ENCODE measurements around the gene PGAP3.

Gene PGAP3

GRCh38 chr17:39621523-39622379, 66.1 kb downstream of the PGAP3 start (continued):
- no peak for TF ChIP-seq ZNF280D (tag by site-specific recombination; IDR thresholded peaks at IDR 0.05)
- no peak for TF ChIP-seq PRDM2 (tag by site-specific recombination; IDR thresholded peaks at IDR 0.05; ENCODE audit: borderline replicate concordance)
- no peak for TF ChIP-seq ZNF530 (tag by site-specific recombination; IDR thresholded peaks at IDR 0.05; ENCODE audit: low read depth)
- TF ChIP-seq RBAK (tag by site-specific recombination; IDR thresholded peaks at IDR 0.05) = no peak
- TF ChIP-seq SALL2 (tag by site-specific recombination; IDR thresholded peaks at IDR 0.05; ENCODE audit: borderline replicate concordance) = no peak
- TF ChIP-seq ZNF248 (tag by site-specific recombination; IDR thresholded peaks at IDR 0.05) = no peak
- TF ChIP-seq, protein P1, sequence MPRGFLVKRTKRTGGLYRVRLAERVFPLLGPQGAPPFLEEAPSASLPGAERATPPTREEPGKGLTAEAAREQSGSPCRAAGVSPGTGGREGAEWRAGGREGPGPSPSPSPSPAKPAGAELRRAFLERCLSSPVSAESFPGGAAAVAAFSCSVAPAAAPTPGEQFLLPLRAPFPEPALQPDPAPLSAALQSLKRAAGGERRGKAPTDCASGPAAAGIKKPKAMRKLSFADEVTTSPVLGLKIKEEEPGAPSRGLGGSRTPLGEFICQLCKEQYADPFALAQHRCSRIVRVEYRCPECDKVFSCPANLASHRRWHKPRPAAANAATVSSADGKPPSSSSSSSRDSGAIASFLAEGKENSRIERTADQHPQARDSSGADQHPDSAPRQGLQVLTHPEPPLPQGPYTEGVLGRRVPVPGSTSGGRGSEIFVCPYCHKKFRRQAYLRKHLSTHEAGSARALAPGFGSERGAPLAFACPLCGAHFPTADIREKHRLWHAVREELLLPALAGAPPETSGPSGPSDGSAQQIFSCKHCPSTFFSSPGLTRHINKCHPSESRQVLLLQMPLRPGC (tag by site-specific recombination; IDR thresholded peaks at IDR 0.05) = no peak
- TF ChIP-seq, protein P2, sequence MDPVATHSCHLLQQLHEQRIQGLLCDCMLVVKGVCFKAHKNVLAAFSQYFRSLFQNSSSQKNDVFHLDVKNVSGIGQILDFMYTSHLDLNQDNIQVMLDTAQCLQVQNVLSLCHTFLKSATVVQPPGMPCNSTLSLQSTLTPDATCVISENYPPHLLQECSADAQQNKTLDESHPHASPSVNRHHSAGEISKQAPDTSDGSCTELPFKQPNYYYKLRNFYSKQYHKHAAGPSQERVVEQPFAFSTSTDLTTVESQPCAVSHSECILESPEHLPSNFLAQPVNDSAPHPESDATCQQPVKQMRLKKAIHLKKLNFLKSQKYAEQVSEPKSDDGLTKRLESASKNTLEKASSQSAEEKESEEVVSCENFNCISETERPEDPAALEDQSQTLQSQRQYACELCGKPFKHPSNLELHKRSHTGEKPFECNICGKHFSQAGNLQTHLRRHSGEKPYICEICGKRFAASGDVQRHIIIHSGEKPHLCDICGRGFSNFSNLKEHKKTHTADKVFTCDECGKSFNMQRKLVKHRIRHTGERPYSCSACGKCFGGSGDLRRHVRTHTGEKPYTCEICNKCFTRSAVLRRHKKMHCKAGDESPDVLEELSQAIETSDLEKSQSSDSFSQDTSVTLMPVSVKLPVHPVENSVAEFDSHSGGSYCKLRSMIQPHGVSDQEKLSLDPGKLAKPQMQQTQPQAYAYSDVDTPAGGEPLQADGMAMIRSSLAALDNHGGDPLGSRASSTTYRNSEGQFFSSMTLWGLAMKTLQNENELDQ (tag by site-specific recombination; IDR thresholded peaks at IDR 0.05; ENCODE audit: low read depth) = no peak
- TF ChIP-seq, protein P3, sequence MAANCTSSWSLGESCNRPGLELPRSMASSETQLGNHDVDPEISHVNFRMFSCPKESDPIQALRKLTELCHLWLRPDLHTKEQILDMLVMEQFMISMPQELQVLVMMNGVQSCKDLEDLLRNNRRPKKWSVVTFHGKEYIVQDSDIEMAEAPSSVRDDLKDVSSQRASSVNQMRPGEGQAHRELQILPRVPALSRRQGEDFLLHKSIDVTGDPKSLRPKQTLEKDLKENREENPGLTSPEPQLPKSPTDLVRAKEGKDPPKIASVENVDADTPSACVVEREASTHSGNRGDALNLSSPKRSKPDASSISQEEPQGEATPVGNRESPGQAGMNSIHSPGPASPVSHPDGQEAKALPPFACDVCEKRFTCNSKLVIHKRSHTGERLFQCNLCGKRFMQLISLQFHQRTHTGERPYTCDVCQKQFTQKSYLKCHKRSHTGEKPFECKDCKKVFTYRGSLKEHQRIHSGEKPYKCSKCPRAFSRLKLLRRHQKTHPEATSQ (tag by site-specific recombination; IDR thresholded peaks at IDR 0.05) = no peak
- no peak for TF ChIP-seq ZSCAN23 (tag by site-specific recombination; IDR thresholded peaks at IDR 0.05)
- no peak for TF ChIP-seq ZNF621 (tag by site-specific recombination; IDR thresholded peaks at IDR 0.05)
- TF ChIP-seq ZNF670 (tag by site-specific recombination; IDR thresholded peaks at IDR 0.05; ENCODE audit: low read depth) = no peak
- TF ChIP-seq ZNF548 (tag by site-specific recombination; IDR thresholded peaks at IDR 0.05) = no peak
- TF ChIP-seq ZNF654 (tag by site-specific recombination; IDR thresholded peaks at IDR 0.05; ENCODE audit: low read depth) = peak; percentile 99
- TF ChIP-seq ZNF549 (tag by site-specific recombination; IDR thresholded peaks at IDR 0.05) = no peak
- TF ChIP-seq KLF7 (tag by site-specific recombination; IDR thresholded peaks at IDR 0.05; ENCODE audit: borderline replicate concordance) = no peak
- TF ChIP-seq ZNF571 (tag by site-specific recombination; IDR thresholded peaks at IDR 0.05) = no peak
- TF ChIP-seq PATZ1 (tag by site-specific recombination; IDR thresholded peaks at IDR 0.05) = no peak

All from HEK293 (cell line).